NCI-H2196 treated with DMSO at 0.1 percent for 48 hours (cell line): Measurements from ENCODE around the gene MUC12.

Experiments used
- DNase-seq: peaks from one replicate; lab custom pipeline; 2025; ENCODE audit not compliant: unreplicated experiment; lab: John Stamatoyannopoulos, UW

MUC12 gene

GRCh38 chr7:100952641-100953040, 16.7 kb upstream of the MUC12 start:
- no peak for DNase-seq

DNA sequence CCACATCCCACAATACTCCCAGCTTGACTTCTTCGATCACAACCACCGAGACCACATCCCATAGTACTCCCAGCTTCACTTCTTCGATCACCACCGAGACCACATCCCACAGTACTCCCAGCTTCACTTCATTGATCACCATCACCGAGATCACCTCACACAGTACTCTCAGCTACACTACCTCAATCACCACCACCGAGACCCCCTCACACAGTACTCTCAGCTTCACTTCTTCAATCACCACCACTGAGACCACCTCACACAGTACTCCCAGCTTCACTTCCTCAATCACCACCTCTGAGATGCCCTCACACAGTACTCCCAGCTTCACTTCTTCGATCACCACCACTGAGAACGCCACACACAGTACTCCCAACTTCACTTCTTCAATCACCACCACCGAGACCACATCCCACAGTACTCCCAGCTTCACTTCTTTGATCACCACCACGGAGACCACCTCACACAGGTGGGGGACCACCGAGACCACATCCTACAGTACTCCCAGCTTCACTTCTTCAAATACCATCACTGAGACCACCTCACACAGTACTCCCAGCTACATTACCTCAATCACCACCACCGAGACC, 11.4 kb upstream of the MUC12 start:
- DNase-seq, result no peak

DNA sequence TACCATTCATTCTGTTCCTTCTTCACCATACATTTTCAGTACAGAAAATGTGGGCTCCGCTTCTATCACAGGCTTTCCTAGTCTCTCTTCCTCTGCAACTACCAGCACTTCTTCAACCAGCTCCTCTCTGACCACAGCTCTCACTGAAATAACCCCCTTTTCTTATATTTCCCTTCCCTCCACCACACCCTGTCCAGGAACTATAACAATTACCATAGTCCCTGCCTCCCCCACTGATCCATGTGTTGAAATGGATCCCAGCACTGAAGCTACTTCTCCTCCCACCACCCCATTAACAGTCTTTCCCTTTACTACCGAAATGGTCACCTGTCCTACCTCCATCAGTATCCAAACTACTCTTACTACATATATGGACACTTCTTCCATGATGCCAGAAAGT, 9.5 kb upstream of the MUC12 start:
- DNase-seq, result no peak

DNA sequence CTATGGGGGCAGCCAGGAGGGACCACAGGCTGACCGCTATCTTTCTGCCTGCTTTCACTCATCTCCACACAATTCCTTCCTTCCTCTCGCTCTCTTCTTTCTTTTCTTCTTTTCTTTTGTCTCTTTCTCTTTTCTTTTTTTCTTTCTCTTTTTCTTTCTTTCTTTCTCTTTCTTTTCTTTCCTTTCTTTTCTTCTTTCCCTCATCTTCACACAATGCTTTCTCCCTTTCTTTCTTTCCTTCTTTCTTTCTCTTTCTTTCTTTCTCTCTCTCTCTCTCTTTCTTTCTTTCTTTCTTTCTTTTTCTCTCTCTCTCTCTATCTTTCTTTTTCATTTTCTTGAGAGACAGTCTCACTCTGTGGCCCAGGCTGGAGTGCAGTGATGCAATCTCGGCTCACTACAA, 6.8 kb upstream of the MUC12 start:
- no peak for DNase-seq

- DNase-seq, result no peak
Measured at GRCh38 chr7:100963386-100963785, 6.0 kb upstream of the MUC12 start.

GRCh38 chr7:100963874-100964273, 5.5 kb upstream of the MUC12 start:
- no peak for DNase-seq

DNA sequence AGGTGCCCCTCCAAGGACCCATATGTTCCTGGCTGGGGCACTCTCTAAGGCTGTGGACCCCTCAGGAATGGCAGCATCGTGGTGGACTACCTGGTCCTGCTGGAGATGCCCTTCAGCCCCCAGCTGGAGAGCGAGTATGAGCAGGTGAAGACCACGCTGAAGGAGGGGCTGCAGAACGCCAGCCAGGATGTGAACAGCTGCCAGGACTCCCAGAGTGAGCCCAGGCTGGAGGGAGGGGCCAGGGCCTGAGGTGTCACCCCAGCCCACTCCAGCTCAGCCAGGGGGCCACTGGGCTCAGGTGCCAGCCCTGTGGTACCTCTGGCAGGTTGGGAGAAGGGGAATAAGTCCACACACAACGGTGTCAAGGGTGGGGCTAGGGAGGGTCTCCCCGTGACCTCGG, 4.7 kb upstream of the MUC12 start:
- no peak for DNase-seq

GRCh38 chr7:100965045-100965722, 4.2 kb upstream of the MUC12 start:
- no peak for DNase-seq

DNA sequence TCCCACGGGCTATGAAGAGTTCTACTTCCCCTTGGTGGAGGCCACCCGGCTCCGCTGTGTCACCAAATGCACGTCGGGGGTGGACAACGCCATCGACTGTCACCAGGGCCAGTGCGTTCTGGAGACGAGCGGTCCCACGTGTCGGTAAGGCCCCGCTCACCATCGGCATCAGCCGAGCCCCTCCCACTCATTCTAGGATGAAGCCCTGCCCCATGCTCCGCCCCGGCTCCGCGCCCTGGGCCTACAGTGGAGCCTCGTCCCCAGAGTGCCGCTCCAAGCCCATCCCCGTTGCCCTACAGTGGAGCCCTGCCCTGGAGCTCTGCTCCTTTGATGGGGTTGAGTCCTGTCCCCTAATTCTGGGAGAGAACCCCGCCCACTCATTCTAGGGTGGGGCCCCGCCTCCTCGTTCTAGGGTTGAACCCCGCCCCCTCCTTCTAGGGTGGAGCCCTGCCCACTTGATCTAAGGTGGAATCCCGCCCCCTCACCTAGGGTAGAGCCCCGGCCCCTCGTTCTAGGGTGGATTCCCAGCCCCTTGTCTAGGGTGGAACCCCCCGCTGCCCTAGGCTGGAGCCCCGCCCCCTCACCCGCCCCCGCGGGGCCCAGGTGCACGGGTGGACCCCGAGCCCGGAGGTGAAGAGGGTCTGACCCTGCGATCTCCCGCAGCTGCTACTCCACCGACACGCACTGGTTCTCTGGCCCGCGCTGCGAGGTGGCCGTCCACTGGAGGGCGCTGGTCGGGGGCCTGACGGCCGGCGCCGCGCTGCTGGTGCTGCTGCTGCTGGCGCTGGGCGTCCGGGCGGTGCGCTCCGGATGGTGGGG, 3.4 kb upstream of the MUC12 start:
- no peak for DNase-seq

- no peak for DNase-seq
Measured at GRCh38 chr7:100966542-100967291, 2.6 kb upstream of the MUC12 start.

DNA sequence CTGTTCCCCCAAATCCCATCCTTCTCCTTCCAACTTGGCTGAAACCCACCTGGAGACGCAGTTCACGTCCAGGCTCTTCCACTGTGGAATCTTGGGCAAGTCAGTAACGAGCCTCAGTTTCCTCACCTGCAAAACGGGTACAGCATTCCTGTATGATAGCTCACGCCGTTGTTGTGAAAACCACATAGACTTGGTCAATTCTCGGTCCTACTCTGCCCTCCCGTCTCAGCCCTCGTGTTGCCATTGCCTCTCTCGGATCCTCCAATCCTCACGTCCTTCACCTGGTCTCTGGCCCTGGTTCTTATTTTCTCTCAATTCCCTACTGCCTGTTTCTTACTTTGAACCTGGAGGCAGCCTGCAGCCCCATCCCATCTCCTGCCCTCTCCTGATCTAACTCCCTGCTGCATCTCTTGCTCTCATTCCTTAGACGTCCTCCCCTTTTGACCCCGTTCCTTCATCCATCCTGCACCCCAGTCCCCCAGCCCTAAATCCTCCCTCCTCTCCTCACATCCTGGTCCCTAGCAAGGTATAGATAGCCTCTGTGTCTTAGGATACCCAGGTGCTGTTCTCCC, 2.0 kb upstream of the MUC12 start:
- no peak for DNase-seq

DNA sequence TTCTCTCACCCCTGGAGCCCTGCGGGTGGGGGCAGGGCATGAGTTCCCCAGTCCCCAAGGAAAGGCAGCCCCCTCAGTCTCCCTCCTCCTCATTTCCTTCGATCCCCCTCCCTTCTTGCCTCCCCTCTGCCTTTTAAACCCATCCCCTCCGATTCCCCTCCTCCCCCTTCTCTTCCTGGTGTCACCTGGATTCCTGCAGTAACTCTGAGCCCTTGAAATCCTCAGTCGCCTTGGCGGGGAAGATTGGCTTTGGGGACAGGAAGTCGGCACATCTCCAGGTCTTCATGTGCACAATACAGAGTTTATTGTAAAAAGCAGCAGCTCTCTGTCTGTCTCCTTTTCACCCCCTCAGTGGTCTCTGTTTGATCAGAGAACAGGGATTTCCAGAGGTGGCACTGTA, 1.3 kb upstream of the MUC12 start:
- DNase-seq, result no peak

DNA sequence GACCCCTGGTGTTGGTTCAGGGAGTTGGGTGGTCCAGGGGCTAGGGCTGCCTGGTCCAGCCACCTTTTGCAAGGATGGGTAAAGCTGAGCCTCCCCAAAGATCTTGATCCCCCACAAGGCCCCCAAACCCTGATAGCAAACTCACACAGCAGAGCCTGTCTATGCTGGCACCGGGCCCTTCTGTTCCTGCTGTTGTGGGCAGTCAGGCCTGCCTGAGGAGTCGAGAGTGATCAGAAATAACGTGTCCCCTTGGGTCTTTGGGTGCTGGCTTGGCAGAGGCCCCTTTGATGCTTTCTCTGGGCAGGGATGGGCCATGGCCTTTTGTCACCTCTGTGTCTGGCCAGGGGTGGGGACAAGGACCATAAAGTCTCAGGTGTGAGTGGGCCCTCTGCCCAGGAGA, 715 bp upstream of the MUC12 start:
- DNase-seq, result no peak

GRCh38 chr7:100971111-100972001, 2.0 kb downstream of the MUC12 start:
- no peak for DNase-seq

DNA sequence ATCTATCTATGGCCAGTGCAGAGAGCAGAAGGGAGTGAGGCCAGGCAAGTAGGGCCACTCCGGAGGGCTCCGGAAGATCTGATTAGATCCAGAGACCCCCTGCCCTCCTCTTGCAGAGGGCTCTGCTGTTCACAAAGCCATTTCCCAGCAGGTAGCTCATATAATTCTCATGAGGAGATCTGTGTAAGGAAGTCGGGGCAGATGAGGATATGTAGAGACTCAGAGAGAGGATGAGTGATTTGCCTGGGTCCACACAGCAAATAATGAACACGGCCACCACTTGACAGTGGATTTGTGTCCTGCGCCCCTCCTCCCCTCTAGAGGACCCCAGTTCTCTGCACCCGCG, 2.6 kb downstream of the MUC12 start:
- no peak for DNase-seq

DNA sequence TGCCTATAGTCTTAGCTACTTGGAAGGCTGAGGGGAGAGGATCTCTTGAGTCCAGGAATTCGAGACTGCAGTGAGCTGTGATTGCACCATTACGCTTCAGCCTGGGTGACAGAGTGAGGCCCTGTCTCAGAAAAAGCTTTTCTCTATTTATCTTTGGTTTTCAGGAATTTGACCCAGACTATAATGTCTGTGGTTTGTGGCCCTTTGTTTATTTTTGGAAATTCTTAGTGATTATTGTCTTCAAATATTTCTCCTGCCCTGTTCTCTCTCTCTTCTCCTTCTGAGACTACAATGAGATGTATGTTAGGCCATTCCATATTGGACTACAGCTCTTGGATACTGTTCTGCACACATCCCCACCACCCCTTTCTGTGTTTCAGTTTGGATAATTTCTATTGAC, 4.7 kb downstream of the MUC12 start:
- DNase-seq, result no peak

- DNase-seq, result no peak
Measured at GRCh38 chr7:100975371-100975821, 6.0 kb downstream of the MUC12 start.

DNA sequence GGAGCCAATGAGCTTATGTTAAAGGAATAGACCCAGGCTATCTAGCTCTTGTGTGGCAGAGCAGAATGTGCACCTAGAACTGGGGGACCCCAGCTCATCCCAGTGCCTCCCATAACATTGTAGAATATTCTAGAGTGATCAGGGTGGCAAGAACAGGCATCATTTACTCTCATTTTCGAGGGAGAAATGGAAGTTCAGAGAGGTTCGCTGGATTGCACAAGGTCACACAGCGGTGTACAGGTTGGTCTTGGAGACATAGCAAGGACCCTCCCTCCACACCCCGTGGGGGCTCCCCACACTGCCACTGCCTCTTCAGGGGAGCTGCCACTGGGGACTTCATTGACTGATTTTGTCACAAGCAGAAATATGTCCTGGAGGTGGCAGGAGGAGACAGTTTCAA, 8.9 kb downstream of the MUC12 start:
- DNase-seq, result no peak

DNA sequence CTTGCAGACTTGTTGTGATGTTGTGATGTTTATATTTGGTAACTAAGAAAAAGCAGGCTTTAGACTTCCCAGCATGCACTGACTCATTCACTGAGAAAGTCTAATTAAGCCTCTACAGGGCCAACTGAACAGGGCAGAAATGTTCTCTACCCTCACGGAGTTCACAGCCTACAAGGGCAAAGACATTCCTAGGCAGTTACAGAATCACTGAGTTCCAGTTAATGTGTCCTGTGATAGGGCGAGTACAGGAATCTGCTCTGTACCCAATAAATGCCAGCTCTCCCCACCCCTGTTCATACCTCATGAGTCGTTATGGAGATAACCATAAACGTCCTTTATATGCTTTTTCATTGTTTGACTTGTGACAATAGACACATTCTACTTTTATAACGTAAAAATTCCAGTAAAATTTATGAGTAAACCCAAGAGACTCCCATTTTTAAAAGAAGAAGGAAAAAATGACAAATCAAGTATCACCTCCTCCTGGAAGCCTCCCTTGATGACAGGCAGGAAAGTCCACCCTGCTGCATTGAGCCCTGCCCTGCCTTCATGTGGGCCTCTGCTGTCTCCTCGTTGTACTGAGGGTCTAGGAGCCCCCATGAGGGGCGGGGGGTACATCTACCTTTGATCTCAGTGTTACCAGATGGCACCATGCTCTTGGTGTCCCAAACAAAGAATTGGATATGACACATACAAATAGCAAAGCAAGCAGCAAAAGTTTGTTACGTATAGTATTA, 14.3 kb downstream of the MUC12 start:
- no peak for DNase-seq
